Astrocyte of the cerebellum (primary cell): ENCODE measurements around the gene OR6S1.
A peak's percentile ranks its signal among the peaks of the same experiment; 100 is the strongest.
"Not testable (repeated sequence)": the region's sequence is repeated elsewhere in the genome, so short reads cannot be mapped to it uniquely, and the experiment has no call there.

ENCODE experiments used
- DNase-seq: peaks from one replicate; pipeline ENCODE4 v3.0.0-alpha.2; 2011; ENCODE audit warnings: low read depth
- H3K4me3 ChIP-seq: 2 replicates; pipeline ENCODE4 v1.5.1; 2011; ENCODE audit warnings: mild to moderate bottlenecking, low read depth, low read length, moderate library complexity
- CTCF ChIP-seq: IDR thresholded peaks from 2 replicates; pipeline ENCODE4 v1.5.1; 2012; ENCODE audit warnings: low read length, low read depth, moderate library complexity, mild to moderate bottlenecking; ENCODE audit errors: missing control alignments
- in situ Hi-C: cut with HindIII; loops from 2 replicates; pipeline ENCODE4 v1.10.0; 2017; ENCODE audit warnings: low sequenced_read_pairs

OR6S1 gene

GRCh38 chr14:20606190-20606901 lies 35.1 kb downstream of the OR6S1 start:
- no peak for DNase-seq
- TF ChIP-seq CTCF, result peak; percentile 53
- no peak overlapping the region for H3K4me3 ChIP-seq
- in situ Hi-C loops, result no loop called here

- DNase-seq, result no peak
- no peak for TF ChIP-seq CTCF
- in situ Hi-C loops, result no loop called here
- no peak overlapping the region for H3K4me3 ChIP-seq
These were observed 37.4 kb downstream of the OR6S1 start for GRCh38 chr14:20603813-20604690.

GRCh38 chr14:20602583-20602982 lies 38.9 kb downstream of the OR6S1 start:
- in situ Hi-C loops, result no loop called here
- no peak overlapping the region for H3K4me3 ChIP-seq
- no peak for DNase-seq
- no peak for TF ChIP-seq CTCF

- no peak for DNase-seq
- H3K4me3 ChIP-seq, result no peak overlapping the region
- in situ Hi-C loops, result no loop called here
- no peak for TF ChIP-seq CTCF
These were observed 40.0 kb downstream of the OR6S1 start for GRCh38 chr14:20601522-20601921.

GRCh38 chr14:20597108-20597507 lies 44.4 kb downstream of the OR6S1 start:
- TF ChIP-seq CTCF, result no peak
- in situ Hi-C loops, result no loop called here

GRCh38 chr14:20595726-20596125 lies 45.8 kb downstream of the OR6S1 start:
- in situ Hi-C loops, H3K4me3 ChIP-seq, DNase-seq: not testable (repeated sequence)

More at GRCh38 chr14:20597108-20597507, 44.4 kb downstream of the OR6S1 start:
- H3K4me3 ChIP-seq, result no peak overlapping the region
- no peak for DNase-seq

GRCh38 chr14:20592574-20592973 lies 48.9 kb downstream of the OR6S1 start:
- no peak overlapping the region for H3K4me3 ChIP-seq
- no peak for DNase-seq
- no peak for TF ChIP-seq CTCF
- in situ Hi-C loops, result no loop called here
